ENCODE results near the gene CDS2. TPM values are rescaled to one million over a fixed set of nuclear protein-coding genes. Genes with fewer than 3 reads are reported as not detected.

Gene CDS2
- total RNA-seq, 1 experiment from 2014 or later: 67.4 TPM

DNA sequence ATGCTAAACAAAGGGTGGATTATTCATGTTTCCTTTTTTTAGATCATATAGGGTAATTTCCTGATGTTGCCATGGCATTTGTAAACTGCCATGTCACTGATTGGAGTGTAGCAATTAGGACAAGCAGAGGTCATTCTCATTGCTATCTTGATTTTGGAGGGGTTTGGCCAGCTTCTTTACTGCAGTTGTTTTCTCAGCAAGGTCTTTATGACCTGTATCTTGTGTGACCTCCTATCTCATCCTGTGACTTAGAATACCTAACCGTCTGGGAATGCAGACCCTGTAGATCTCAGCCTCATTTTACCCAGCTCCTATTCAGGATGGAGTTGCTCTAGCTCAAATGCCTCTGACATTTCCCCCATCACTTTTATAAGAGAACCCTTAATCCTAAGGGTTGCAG lies 53.6 kb downstream of the CDS2 start:
- Histone ChIP-seq H3K27me3 (replicated peaks; ENCODE audit: insufficient read depth, low read depth, low read length, poor library complexity) (no peaks in the 10 kb centered on the region), H3K9me3 (ENCODE audit: low read depth, low read length, poor library complexity, severe bottlenecking) (no peaks in the 10 kb centered on the region), H3K4me1 (ENCODE audit: insufficient read depth, low read length, poor library complexity, severe bottlenecking) (no peaks in the 10 kb centered on the region), H3K4me3 (ENCODE audit: low read depth, low read length, poor library complexity, severe bottlenecking) (no peak overlapping the region), H3K36me3 (ENCODE audit: insufficient read depth, low read length, poor library complexity, severe bottlenecking) (peaks cover 43% of the 10 kb centered on the region), H3K27ac (ENCODE audit: low read depth, low read length, poor library complexity, severe bottlenecking) (no peak overlapping the region)
- no TSS peak for BruUV-seq (replicated peaks)
- CTCF ChIA-PET: no interaction called here
- TF ChIP-seq EZH2 (IDR thresholded peaks at IDR 0.05; ENCODE audit: borderline replicate concordance, low read depth, low read length, poor library complexity, severe bottlenecking): no peak
- TF ChIP-seq, protein P1, sequence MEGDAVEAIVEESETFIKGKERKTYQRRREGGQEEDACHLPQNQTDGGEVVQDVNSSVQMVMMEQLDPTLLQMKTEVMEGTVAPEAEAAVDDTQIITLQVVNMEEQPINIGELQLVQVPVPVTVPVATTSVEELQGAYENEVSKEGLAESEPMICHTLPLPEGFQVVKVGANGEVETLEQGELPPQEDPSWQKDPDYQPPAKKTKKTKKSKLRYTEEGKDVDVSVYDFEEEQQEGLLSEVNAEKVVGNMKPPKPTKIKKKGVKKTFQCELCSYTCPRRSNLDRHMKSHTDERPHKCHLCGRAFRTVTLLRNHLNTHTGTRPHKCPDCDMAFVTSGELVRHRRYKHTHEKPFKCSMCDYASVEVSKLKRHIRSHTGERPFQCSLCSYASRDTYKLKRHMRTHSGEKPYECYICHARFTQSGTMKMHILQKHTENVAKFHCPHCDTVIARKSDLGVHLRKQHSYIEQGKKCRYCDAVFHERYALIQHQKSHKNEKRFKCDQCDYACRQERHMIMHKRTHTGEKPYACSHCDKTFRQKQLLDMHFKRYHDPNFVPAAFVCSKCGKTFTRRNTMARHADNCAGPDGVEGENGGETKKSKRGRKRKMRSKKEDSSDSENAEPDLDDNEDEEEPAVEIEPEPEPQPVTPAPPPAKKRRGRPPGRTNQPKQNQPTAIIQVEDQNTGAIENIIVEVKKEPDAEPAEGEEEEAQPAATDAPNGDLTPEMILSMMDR (conservative IDR thresholded peaks at IDR 0.05; ENCODE audit: low read depth, low read length): no peak
- intact Hi-C loops (cut with micrococcal nuclease; ENCODE audit: unreplicated experiment): no loop called here
- no peak for DNase-seq (ENCODE audit: low spot score)
- POLR2A ChIA-PET (ENCODE audit: low non-redundant PET): no interaction called here

DNA sequence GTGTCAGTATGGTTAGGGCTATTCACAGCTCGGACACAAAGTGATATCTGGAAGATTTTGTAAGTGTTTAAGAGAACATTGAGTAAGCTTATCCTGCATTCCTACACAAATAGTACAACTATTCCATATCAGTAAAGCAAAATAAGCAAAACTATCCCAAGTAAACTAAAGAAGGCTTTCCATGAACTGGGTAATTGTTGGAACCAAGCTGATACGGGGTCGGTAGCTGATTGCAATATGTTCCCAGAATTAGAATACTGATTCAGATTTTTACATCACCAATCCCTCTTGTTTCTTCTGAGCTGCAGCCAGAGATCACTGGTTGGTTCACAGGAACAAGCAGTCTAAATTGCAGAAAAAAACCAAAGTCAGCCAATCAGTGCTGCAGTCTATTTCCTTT lies 54.1 kb downstream of the CDS2 start:
- Histone ChIP-seq H3K27ac (ENCODE audit: low read depth, low read length, poor library complexity, severe bottlenecking) (no peak overlapping the region), H3K9me3 (ENCODE audit: low read depth, low read length, poor library complexity, severe bottlenecking) (no peaks in the 10 kb centered on the region), H3K4me1 (ENCODE audit: insufficient read depth, low read length, poor library complexity, severe bottlenecking) (no peaks in the 10 kb centered on the region), H3K36me3 (ENCODE audit: insufficient read depth, low read length, poor library complexity, severe bottlenecking) (peaks cover 48% of the 10 kb centered on the region), H3K4me3 (ENCODE audit: low read depth, low read length, poor library complexity, severe bottlenecking) (no peak overlapping the region), H3K27me3 (replicated peaks; ENCODE audit: insufficient read depth, low read depth, low read length, poor library complexity) (no peaks in the 10 kb centered on the region)
- intact Hi-C loops (cut with micrococcal nuclease; ENCODE audit: unreplicated experiment): no loop called here
- TF ChIP-seq, protein P1 (conservative IDR thresholded peaks at IDR 0.05; ENCODE audit: low read depth, low read length): no peak
- TF ChIP-seq EZH2 (IDR thresholded peaks at IDR 0.05; ENCODE audit: borderline replicate concordance, low read depth, low read length, poor library complexity, severe bottlenecking): no peak
- POLR2A ChIA-PET (ENCODE audit: low non-redundant PET): no interaction called here
- CTCF ChIA-PET: no interaction called here
- no TSS peak for BruUV-seq (replicated peaks)
- DNase-seq (ENCODE audit: low spot score): no peak

DNA sequence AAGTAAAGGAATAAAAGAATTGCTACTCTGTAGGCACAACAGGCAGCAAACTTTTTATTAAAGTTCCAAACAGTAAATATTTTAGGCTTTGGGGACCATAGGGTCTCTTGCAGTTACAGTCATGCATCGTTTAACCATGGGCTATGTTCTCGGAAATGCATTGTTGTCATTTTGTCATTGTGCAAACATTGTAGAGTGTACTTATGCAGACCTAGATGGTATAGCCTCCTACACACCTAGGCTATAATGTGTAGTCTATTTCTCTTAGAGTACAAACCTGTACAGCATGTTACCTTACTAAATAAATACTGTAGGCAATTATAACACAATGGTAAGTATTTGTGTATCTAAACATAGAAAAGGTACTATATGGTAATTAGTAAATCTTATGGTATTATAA lies 54.7 kb downstream of the CDS2 start:
- no peak for DNase-seq (ENCODE audit: low spot score)
- ChIA-PET CTCF (no interaction called here), POLR2A (ENCODE audit: low non-redundant PET) (no interaction called here)
- H3K36me3 ChIP-seq (ENCODE audit: insufficient read depth, low read length, poor library complexity, severe bottlenecking): peaks cover 46% of the 10 kb centered on the region
- H3K27ac ChIP-seq (ENCODE audit: low read depth, low read length, poor library complexity, severe bottlenecking): no peak overlapping the region
- H3K4me1 ChIP-seq (ENCODE audit: insufficient read depth, low read length, poor library complexity, severe bottlenecking): no peaks in the 10 kb centered on the region
- TF ChIP-seq, protein P1 (conservative IDR thresholded peaks at IDR 0.05; ENCODE audit: low read depth, low read length): no peak
- no peak for TF ChIP-seq EZH2 (IDR thresholded peaks at IDR 0.05; ENCODE audit: borderline replicate concordance, low read depth, low read length, poor library complexity, severe bottlenecking)
- no TSS peak for BruUV-seq (replicated peaks)
- intact Hi-C loops (cut with micrococcal nuclease; ENCODE audit: unreplicated experiment): no loop called here
- H3K27me3 ChIP-seq (replicated peaks; ENCODE audit: insufficient read depth, low read depth, low read length, poor library complexity): no peaks in the 10 kb centered on the region
- no peaks in the 10 kb centered on the region for H3K9me3 ChIP-seq (ENCODE audit: low read depth, low read length, poor library complexity, severe bottlenecking)
- H3K4me3 ChIP-seq (ENCODE audit: low read depth, low read length, poor library complexity, severe bottlenecking): no peak overlapping the region
